T-helper 2 cell treated with Interferon-gamma antibody and Interleukin-4, amounts not matched to agents 5 μg/mL and 100 μg/mL, for 36 hours (primary cell): ENCODE results near the gene REV3L.

Source experiments
- DNase-seq: peaks from one replicate; pipeline ENCODE4 v3.0.0; 2021; ENCODE audit warnings: low spot score
- H3K27ac Mint-ChIP-seq: one replicate; pipeline ENCODE4 v1.8.0; 2021; ENCODE audit warnings: mild to moderate bottlenecking, mixed read lengths
- H3K27me3 Mint-ChIP-seq: one replicate; pipeline ENCODE4 v1.8.0; 2021; ENCODE audit warnings: low read depth, mixed read lengths
- H3K36me3 Mint-ChIP-seq: one replicate; pipeline ENCODE4 v1.8.0; 2021; ENCODE audit warnings: low read depth, mixed read lengths
- H3K4me1 Mint-ChIP-seq: one replicate; pipeline ENCODE4 v1.8.0; 2021; ENCODE audit warnings: low read depth, mixed read lengths
- H3K4me3 Mint-ChIP-seq: one replicate; pipeline ENCODE4 v1.8.0; 2022; ENCODE audit warnings: mild to moderate bottlenecking, moderate library complexity, mixed read lengths
- H3K9me3 Mint-ChIP-seq: one replicate; pipeline ENCODE4 v1.8.0; 2021; ENCODE audit warnings: mixed read lengths

Gene REV3L

DNA sequence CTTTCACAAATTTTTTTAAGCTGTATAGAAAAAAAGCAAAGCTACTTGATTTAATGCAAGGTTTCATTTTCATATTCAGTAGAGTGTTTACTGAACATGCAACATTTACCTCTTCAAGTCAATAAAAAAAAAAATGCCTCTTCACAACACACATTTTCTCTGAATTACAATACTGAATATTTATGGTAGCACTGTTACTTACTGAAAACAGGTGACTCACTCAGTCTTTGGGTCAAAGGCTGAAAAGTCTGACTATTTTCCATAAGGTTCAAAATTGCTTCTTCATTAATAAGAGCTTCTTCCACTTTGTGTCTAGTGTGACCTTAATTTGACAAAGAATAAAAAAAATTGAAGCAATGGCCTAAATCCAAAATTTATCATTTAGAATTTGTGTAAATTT is 101.9 kb downstream of the REV3L start:
- no peak overlapping the region for H3K27ac Mint-ChIP-seq
- no peak overlapping the region for H3K4me3 Mint-ChIP-seq
- H3K9me3 Mint-ChIP-seq = peaks cover 4% of the 10 kb centered on the region
- peaks cover 28% of the 10 kb centered on the region for H3K4me1 Mint-ChIP-seq
- DNase-seq = no peak
- H3K36me3 Mint-ChIP-seq = peaks cover 63% of the 10 kb centered on the region
- H3K27me3 Mint-ChIP-seq = no peaks in the 10 kb centered on the region

DNA sequence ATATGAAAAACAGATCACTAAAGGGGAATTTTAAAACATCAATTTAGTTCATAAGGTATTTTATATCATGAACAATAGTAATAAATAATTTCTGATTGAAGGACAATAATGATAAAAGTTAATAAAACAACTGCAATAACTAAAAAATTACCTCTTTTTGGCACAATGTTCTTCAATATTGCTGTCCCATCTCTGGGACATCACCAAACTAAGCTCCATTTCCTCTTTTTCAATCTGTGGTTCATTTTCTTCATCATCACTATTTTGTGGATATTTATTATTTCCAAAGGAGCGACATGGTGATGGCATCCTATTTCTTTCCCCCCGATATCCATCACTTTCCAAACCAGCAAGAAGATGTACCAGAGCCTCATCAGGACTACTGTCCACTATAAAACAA is 103.2 kb downstream of the REV3L start:
- Mint-ChIP-seq H3K4me1 (peaks cover 31% of the 10 kb centered on the region), H3K27ac (no peak overlapping the region), H3K9me3 (peaks cover 4% of the 10 kb centered on the region), H3K36me3 (peaks cover 60% of the 10 kb centered on the region), H3K4me3 (no peak overlapping the region), H3K27me3 (no peaks in the 10 kb centered on the region)
- no peak for DNase-seq

DNA sequence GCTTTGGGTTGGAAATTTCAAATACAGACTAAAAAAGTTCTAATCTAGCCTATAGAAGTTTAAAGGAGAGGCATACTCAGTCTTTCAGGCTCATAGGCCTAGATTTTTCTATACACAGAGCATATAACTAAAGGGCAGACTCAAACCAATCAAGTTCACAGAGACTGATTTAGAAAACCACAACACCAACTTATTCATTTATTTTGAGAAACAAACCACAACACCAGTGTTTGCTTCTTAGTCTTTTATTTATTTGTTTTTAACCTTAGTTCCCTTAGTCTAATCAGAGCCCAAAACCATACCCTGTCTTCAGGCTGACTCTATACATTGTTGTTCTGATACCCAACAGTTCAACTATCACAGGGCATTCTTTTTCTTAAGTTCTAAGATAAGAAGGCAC is 103.7 kb downstream of the REV3L start:
- Mint-ChIP-seq H3K27ac (no peak overlapping the region), H3K4me1 (peaks cover 31% of the 10 kb centered on the region), H3K27me3 (no peaks in the 10 kb centered on the region), H3K9me3 (no peaks in the 10 kb centered on the region), H3K4me3 (no peak overlapping the region), H3K36me3 (peaks cover 60% of the 10 kb centered on the region)
- DNase-seq = no peak

DNA sequence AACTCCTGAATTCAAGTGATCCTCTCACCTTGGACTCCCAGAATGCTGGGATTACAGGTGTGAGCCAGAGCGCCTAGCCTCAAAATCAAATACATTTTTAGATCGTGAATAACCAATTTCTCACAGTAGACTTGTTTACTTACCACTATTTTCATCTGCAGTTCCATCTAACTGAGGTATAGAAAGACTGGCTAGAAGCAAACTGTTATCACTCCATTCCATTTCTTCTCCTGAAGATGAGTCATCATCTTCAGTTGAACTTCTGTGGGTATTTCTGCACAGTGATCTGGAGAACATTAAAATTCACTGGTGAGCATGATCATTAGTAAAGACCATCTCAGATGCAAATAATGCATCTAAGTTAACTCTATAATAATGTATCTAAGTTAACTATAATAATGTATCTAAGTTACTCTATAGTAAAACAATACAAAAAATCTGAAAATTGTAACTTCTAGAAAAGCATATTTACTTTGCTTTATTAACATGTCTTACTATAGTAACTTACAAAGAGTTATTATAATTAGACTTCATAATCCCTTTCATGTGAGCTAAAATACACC is 105.4 kb downstream of the REV3L start:
- H3K4me1 Mint-ChIP-seq = peaks cover 31% of the 10 kb centered on the region
- H3K27me3 Mint-ChIP-seq = no peaks in the 10 kb centered on the region
- no peak overlapping the region for H3K27ac Mint-ChIP-seq
- peaks cover 50% of the 10 kb centered on the region for H3K36me3 Mint-ChIP-seq
- DNase-seq = no peak
- H3K9me3 Mint-ChIP-seq = no peaks in the 10 kb centered on the region
- no peak overlapping the region for H3K4me3 Mint-ChIP-seq

DNA sequence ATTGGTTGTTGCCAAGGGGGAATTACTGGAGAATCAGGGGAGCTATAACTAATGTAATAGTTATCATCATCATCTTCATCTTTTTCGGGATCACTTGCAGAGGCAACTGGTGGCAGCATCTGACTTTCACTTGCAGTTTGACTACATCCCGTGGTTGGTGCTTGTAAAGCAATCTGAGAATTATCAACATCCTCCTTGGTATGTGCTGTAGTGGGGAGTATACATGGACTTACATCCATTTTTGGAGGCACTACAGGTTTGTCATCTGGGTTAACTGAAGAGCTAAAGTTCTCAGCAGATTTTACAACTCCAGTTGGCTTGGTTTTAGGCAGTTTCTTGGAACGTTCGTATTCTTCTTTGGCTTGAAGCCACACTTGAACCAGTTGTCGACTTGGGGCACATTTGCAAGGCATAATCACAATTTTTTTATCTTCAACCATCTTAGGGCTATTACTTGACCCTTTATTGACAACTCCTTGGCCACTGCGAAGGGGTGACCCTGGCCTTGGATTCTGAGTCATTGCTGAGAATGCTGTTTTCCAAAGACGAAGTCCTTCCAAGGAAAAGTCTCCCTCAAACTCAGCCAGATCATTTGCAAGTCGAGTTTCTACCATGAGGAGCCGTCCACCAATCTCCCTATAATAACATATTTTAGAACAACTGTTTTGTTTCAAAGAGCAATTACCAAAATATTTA is 115.5 kb downstream of the REV3L start:
- Mint-ChIP-seq H3K36me3 (peaks cover 26% of the 10 kb centered on the region), H3K9me3 (no peaks in the 10 kb centered on the region), H3K4me1 (peaks cover 17% of the 10 kb centered on the region), H3K27ac (peak overlapping the region; percentile 6), H3K4me3 (no peak overlapping the region), H3K27me3 (no peaks in the 10 kb centered on the region)
- peak; percentile 44 for DNase-seq

DNA sequence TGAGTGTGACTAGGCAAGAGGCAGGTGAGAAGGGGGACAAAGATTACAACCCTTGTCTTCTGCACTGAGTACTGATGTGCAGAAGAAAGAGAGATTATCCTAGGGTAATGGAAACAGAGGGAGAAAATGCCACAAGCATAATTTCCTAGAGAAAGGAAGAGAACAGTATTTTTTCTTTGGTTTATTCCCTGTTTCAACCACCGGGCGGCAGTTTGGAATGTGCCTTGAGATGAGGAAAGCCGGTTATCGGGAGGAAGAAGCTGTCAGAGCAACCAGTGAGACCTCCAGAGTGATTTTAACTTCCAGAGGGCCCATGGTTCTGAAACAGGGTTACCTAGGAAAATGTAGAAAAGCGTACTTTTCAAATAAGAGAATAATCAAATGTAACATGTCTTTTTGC is 121.4 kb downstream of the REV3L start:
- Mint-ChIP-seq H3K4me3 (no peak overlapping the region), H3K27me3 (no peaks in the 10 kb centered on the region), H3K9me3 (no peaks in the 10 kb centered on the region), H3K4me1 (peaks cover 2% of the 10 kb centered on the region), H3K36me3 (peaks cover 23% of the 10 kb centered on the region), H3K27ac (no peak overlapping the region)
- DNase-seq = no peak

DNA sequence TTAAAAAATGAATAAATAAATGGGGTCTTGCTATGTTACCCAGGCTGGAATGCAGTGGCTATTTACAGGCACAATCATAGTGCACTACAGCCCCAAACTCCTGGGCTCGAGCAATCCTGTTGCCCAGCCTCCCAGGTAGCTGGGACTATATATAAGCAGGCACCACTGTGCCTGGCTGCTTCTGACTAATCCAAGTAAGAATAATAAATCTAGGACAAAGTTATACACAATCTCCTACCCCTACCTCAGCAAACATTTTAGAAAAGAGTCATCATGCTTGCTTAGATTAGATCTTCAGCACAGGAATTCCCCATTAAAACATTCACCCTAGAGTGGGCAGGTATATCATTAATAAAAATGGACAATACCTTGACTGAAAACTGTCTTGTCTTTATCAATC is 124.6 kb downstream of the REV3L start:
- no peaks in the 10 kb centered on the region for H3K27me3 Mint-ChIP-seq
- DNase-seq = no peak
- H3K4me3 Mint-ChIP-seq = no peak overlapping the region
- no peaks in the 10 kb centered on the region for H3K9me3 Mint-ChIP-seq
- H3K36me3 Mint-ChIP-seq = peaks cover 30% of the 10 kb centered on the region
- no peak overlapping the region for H3K27ac Mint-ChIP-seq
- H3K4me1 Mint-ChIP-seq = no peaks in the 10 kb centered on the region

DNA sequence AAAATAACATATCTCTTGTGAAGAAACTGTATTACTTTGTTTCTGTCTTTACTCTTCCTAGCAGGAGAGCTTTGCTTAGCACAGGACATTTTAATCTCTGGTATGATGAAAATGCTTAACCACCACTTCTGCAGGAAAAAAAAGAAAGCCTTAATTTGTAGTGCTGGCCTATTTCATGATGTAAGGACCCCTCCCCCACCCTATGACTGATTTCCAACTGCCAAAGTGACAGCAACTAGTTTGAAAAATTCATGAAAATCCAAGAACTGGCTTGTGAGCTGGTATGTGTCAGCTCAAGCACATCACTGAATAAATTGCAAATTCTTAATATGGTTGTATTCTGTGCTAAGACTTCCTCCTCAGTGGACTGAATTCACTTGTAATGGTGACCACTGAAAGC is 125.3 kb downstream of the REV3L start:
- Mint-ChIP-seq H3K9me3 (no peaks in the 10 kb centered on the region), H3K4me3 (no peak overlapping the region), H3K27me3 (no peaks in the 10 kb centered on the region), H3K4me1 (no peaks in the 10 kb centered on the region), H3K27ac (no peak overlapping the region), H3K36me3 (peaks cover 28% of the 10 kb centered on the region)
- no peak for DNase-seq

DNA sequence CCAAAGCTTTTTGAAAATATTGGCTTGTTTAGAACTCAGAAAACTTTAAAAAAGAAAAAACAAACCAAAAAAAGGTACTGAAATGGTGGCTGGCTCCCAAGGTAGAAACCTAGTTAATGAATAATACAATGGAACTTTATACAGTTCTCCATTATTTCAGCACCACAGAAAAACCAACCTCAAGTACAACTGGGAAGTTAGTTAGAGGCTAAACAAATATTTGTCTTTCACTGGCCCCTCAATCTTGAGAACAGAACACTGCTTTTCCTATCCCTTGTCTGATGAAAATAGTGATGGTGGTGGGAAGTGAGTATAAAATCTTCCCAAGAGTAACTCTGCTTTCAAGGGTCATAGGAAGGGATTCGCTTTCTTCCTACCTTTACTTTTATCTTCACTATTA is 126.5 kb downstream of the REV3L start:
- DNase-seq = no peak
- no peaks in the 10 kb centered on the region for H3K4me1 Mint-ChIP-seq
- no peaks in the 10 kb centered on the region for H3K9me3 Mint-ChIP-seq
- peaks cover 34% of the 10 kb centered on the region for H3K36me3 Mint-ChIP-seq
- H3K27ac Mint-ChIP-seq = no peak overlapping the region
- no peaks in the 10 kb centered on the region for H3K27me3 Mint-ChIP-seq
- no peak overlapping the region for H3K4me3 Mint-ChIP-seq

DNA sequence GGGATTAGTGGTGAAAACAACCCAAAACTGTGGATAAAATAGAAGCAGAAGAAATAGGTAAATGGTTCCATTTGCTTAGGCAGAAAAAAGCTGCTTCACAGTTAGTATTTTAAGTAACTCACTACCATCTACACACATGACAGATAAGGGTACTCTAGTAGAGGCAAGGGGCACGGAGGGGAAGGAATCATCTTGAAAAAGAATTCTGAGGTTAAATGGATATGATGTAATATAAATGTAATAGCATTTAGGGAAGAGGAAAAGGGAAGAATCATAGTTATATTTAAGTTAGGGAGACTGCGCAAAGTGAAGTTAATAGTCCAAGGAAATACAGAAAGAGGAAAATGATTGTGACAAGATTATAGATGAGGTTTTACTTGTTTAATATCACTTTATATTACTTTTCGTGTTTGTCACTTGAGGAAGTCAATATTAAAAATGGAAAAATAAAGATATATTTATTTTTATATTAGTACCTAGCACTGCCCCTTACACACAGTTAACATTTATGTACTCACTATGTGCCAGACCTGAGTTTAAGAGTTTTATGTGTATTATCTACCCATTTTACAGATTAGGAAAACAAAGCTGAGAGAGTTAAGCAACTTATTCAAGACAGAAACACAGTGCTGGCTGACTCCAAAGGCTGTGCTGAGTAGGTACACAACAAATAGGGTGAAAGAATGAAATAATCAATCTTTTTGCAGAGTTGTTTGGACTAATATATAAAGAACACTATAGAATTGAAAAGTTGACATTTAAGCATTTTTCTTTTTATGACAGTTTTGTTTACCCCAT is 128.1 kb downstream of the REV3L start:
- Mint-ChIP-seq H3K27me3 (no peaks in the 10 kb centered on the region), H3K4me3 (no peak overlapping the region), H3K36me3 (peaks cover 32% of the 10 kb centered on the region), H3K27ac (no peak overlapping the region), H3K9me3 (no peaks in the 10 kb centered on the region), H3K4me1 (no peaks in the 10 kb centered on the region)
- no peak for DNase-seq

DNA sequence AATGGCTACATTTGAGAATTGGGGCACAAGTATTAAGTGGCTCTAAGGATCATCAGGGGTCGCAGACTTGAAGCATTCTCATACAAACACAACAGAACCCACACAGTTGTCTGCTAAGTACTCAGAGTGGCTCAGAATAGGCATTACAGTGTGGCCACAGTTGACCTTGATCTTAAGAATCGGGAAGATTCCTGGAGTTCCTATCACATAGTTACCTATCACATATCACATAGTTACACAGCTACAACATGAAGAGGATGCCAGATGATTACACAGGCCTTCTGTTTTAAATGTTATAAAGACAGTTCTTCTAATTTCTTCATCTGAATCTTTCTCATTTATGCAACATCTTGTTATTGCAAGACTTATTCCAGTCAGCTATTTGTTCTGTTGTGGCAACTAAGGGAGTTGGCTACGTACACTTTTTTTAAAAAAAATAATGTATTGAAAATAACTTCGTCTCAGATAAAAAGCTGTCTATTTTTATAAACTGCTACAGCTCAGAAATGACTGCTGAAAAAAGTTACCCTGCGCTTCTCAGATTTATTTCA is 129.0 kb downstream of the REV3L start:
- Mint-ChIP-seq H3K27me3 (no peaks in the 10 kb centered on the region), H3K4me1 (no peaks in the 10 kb centered on the region), H3K4me3 (no peak overlapping the region), H3K9me3 (no peaks in the 10 kb centered on the region), H3K36me3 (peaks cover 33% of the 10 kb centered on the region), H3K27ac (no peak overlapping the region)
- no peak for DNase-seq

DNA sequence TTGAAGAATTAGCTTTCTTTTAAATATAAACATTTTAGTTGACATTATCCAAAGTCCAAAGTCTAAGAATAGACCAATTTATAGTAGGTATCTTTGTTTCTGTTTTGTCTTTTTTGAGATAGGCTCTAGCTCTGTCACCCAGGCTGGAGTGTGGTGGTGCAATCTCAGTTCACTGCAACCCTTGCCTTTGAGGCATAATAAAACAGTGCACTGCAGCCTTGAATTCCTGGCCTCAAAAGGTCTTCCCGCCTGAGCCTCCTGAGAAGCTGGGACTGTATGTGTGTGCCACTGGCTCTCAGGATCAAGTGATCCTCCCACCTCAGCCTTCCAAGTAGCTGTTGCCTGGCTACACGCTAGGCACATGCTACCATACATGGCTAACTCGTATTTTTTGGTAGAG is 135.4 kb downstream of the REV3L start:
- no peaks in the 10 kb centered on the region for H3K4me1 Mint-ChIP-seq

DNA sequence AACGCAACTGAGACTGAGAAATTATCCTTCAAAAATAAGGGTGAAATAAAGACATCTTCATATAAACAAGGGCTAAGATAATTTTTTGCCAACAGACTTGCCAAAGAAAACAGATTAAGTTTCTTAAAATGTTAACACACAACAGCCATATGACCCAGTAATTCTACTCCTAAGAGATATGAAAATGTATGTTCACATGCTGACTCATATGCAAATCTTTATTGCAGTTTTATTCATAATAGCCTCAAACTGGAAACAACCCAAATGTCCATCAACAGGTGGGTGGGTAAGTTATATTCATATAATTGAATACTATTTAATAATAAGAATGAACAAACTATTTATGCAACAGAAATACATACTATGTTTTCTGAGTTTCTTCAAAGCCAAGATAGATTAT is 140.1 kb downstream of the REV3L start:
- Mint-ChIP-seq H3K27ac (no peak overlapping the region), H3K27me3 (no peaks in the 10 kb centered on the region), H3K4me3 (no peak overlapping the region), H3K9me3 (no peaks in the 10 kb centered on the region), H3K4me1 (peaks cover 12% of the 10 kb centered on the region), H3K36me3 (peaks cover 29% of the 10 kb centered on the region)
- no peak for DNase-seq

More for the DNA sequence above, 135.4 kb downstream of the REV3L start:
- Mint-ChIP-seq H3K9me3 (no peaks in the 10 kb centered on the region), H3K4me3 (no peak overlapping the region), H3K27ac (no peak overlapping the region), H3K27me3 (no peaks in the 10 kb centered on the region), H3K36me3 (peaks cover 24% of the 10 kb centered on the region)
- DNase-seq = no peak

DNA sequence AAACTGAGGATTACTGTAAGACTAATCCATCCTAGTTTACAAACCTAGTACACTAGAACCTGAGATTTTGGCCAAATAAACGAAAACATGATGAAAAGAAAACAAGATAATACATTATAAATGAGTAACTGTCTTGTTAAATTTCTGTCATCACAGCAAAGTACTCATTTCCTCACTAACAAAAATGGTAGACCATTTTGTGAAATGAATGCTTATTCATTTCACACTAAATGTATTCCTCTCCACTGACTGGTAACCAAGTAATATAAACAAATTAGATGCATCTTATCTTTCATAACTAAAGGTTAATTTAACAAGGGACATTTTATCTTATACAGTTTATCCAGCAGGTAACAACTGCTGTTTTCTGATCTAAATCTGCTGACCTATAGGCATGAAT is 143.7 kb downstream of the REV3L start:
- Mint-ChIP-seq H3K4me1 (peaks cover 15% of the 10 kb centered on the region), H3K4me3 (no peak overlapping the region), H3K9me3 (no peaks in the 10 kb centered on the region), H3K27ac (peak overlapping the region; percentile 39), H3K36me3 (peaks cover 25% of the 10 kb centered on the region), H3K27me3 (no peaks in the 10 kb centered on the region)
- no peak for DNase-seq
